GM21526 (cell line): Measurements from ENCODE around the gene BICC1.

Source experiments
- ATAC-seq: cut with Tn5 transposase; IDR thresholded peaks from one replicate; pipeline ENCODE4 v1.9.1; 2021; ENCODE audit warnings: moderate library complexity; ENCODE audit not compliant: unreplicated experiment, low FRiP score

BICC1 gene

DNA sequence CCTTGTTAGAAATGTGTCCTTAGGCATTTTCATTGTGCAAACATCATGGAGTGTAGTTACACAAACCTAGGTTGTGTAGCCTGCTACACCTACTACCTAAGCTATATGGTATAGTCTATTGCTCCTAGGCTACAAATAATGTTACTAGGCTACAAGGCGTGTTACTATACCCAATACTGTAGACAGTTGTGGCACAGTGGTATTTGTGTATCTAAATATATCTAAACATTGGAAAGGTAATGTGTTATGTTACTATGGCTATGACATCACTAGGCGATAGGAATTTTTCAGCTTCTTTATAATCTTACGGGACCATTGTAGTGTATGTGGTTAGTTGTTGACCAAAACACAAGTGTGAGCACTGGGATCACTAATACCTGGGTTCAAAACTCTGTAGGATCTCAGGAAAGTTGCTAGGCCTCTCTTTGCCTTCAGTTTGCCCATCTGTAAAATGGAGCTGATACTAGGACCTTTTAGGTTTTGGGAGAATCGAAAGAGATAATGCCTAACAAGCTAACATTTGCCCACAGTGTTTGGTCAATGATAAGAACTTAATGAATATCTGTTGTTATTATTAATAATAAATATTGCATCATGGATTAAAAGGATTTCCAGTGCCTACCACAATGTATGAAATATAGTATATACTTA is 2.7 kb downstream of the BICC1 start:
- no peak for ATAC-seq

GRCh38 chr10:58516119-58516518 is 3.4 kb downstream of the BICC1 start:
- no peak for ATAC-seq

- no peak for ATAC-seq
Observed at GRCh38 chr10:58516671-58517070, 4.0 kb downstream of the BICC1 start.

DNA sequence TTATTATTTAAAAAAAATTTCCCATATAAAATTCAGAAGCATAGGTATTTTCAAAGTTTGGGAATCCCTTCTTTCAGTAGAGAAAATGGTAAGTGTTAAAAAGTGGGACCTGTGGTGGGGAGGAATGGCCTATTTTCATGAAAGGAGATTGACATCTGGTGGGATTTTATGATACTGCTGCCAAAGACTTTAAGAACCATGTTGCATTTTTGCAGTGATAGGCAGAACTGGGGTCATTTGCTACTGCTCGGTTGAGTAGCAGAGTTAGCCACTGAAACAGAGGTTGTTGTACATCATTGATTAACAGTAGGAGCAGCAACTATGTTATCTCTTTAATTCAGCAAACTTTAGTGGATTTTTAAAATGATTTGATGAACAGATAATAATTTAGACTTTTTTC is 4.4 kb downstream of the BICC1 start:
- ATAC-seq: no peak

DNA sequence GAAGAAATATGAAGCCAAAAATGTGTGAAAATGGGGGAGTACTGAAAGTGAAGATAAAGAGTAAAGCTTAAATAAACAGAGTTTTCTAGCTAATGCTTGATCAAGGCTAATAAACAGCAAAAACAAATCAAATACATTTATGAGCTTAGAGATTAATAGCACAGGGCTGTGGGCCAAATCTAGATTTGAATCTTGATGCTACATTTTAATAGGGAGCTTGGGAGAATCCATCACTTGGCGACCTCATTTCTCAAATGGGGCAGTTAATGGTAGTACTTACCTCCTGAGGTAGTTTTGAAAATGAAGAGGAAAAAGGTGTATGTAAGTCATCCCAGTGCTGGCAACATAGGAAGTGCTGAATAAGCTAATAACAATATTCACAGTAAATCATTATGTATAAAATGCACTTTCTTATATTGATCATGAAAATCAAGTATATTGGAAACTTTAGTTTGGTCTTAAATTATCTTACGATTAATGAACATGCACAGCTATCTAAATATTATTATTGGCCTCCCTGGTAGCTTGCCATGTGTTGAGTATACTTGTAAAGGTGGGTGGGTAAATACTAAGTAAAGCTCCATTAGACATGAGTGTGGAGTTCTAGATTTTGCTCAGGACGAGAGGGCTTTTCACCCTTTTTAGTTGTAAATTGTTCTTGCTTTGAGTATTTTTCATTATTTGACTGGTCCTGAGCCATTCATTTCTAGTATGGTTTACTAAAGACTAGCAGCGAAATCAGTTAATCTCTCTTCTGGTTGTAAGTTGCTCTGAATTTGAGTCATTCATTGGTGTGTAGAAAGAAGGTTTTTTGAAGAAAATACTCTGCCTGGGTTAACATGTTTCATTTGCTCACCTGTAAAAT is 5.1 kb downstream of the BICC1 start:
- no peak for ATAC-seq

- no peak for ATAC-seq
Observed at GRCh38 chr10:58518775-58519174, 6.1 kb downstream of the BICC1 start.

DNA sequence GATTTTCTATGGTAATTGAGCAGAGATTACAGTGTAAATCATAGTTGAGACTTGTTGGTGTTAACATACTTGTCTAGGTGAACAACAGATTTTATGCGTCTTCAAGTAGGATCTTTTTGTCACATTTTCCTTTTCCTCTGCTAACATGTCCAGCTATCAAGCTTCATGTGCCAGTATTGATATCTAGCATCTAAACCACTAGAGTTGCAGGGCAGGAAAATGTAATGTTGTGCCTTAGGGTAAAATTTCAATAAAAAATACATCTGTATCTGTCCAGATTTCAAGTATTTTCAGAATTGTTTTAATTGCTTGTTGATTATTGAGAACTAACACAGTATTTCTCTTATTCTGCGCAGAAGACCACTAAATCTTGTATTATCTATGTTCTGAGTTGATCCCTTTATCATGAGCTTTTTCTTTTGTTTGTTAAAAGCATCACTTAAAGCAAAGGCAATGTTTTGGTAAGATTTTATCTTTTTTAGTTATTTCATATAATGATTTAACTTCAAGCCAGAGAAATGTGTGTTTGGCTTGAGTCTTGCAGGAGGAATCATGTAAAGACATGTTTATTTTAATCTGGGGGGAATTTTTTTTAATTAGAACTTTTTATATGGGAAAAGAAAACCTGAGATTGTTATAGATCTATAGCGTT is 16.5 kb downstream of the BICC1 start:
- ATAC-seq: no peak

GRCh38 chr10:58531084-58531695 is 18.5 kb downstream of the BICC1 start:
- ATAC-seq: peak; percentile 98

DNA sequence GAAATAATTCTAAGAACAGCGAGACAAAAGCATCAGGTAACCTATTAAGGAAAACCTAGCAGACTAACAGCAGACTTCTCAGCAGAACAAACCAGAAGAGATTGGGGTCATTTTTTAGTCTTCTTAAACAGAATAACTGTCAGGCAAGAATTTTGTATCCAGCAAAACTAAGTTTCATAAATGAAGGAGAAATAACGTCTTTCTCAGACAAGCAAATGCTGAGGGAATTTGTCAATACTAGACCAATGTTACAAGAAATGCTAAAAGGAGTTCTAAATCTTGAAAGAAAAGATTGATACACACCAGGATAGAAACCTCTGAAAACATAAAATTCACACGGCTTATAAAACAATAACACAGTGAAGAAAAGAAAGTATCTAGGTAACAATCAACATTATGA is 22.6 kb downstream of the BICC1 start:
- ATAC-seq: no peak

DNA sequence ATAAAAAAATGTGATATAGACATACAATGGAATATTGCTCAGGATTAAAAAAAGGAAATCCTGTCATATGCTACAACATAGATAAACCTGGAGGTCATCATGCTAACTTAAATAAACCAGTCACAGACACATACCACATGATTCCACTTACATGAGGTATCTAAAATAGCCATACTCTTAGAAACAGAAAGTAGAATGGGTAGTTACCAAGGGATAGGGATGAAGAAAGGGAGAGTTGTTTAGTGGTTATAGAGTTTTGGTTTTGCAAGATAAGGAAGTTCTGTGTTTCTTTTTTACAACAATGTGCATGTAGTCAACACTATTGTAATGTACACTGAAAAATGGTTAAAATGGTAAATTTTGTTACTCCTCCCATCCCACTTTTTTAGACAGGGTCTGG is 30.5 kb downstream of the BICC1 start:
- no peak for ATAC-seq

GRCh38 chr10:58544135-58544534 is 31.5 kb downstream of the BICC1 start:
- ATAC-seq: no peak

DNA sequence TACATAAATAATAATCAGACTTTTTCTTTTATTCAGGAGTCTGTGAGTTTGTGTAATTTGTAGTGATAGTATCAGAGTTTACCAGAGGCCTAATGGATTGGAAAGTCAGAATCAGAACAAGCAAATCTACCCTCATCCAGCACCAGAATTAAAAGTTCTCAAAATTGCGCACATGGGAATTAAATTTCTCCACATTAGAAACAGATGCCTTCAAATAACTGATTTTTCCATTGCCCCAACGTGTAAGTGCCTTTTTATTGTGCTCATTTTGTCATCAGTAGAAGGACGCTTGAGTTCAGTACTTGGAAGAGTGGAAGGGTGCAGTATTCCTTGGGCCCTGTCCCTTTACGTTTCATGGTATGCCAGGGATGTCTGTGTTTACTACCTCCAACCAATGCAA is 32.8 kb downstream of the BICC1 start:
- no peak for ATAC-seq

DNA sequence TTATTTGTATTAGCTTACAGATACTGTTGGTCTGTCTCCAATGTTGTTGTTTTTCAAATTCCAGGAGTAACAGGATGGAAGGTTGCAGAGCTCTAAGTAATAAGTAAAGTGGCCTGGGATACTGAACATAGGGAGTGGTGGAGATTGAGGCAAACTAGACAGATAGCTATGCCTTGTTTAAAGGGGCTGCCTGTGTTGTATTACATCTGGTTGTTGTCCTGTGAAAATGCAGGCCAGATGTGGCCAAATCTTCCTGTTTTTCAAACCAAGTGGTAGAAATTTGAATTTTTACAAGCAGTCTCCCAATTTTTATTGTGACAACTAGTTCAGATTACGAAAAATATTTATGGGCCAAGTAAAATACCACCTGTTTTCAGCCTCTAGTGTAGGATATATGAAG is 33.5 kb downstream of the BICC1 start:
- no peak for ATAC-seq

DNA sequence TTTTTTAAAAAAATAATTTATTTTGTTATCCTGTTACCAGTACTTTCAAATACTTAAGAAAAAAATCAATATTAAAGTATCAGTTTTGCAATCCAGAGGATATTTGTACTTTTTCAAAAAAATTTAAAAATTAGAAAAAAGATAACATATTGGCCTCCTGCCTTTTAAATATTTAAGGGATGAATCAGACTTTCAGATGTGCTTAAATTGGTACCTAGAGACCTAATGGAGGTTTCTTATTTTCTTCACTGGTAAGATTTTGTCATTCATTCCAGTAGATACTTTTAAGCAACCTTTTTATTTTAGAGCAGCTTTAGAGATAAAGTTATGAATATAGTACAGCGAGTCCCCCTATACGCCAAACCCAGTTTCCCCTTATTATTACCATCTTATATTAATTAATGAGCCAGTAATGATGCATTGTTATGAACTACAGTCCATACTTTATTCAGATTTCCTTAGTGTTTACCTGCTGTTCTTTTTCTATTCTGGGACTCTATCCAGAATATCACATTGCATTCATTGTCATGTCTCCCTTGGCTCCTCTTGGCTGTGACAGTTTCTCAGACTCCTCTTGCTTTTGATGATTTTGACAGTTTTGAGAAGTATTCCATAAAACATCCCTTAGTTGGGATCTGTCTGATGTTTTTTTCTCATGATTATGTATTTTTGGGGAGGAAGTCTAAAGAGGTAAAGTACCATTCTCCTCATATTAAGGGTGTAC is 34.2 kb downstream of the BICC1 start:
- ATAC-seq: no peak

- no peak for ATAC-seq
Observed at GRCh38 chr10:58547963-58548362, 35.3 kb downstream of the BICC1 start.

DNA sequence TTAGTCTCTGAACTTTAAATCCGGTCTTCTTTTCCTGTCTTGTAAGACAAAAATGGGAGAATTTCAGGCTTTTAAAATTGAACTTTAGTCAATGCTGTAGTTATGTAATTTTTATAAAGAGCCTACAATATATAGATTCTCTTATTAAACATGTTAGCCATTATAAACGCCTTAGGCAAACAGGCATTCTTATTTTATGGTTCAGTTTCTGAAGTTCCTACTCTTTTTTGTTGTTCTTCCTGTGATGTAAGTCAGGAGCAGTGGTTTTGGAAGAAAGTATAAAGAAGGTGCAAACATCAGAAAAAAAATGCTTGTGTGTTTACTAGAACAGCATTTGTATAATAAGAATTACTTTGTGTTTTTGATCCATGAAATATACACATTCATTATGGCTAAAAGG is 41.6 kb downstream of the BICC1 start:
- no peak for ATAC-seq

DNA sequence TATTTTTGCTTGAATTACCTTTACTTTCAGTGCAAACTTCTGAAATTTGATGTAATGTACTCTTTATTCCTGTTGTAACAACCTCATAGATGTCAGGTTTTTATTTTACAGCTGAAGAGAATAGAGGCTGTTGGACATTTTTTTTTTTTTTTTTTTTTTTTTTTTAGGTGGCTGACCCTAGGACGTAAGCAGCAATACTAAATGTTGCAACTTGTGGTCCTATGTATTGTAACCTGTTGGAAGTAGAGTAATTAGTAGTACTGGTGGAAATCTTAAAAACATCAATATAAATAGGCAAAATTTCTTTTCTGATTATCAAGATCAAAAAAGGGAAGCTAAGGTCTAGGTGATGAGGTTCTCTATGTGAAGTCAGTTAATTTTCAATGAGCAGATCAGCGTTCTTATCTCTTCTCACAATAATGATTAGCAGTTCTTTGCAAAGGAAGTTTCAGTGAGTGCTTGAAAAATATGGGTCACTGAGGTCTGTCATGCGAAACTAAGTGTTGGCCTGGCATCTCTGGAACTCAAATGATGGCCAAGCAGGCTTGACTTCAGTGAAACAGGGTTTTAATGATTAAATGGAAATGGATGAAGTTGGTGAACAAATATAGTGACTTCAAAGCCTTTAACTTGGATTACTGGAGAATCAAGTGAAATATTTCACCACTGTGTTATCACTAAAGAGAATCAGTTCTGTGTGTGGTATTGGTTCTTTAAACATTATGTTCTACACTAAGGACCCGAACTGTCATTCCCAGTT is 42.7 kb downstream of the BICC1 start:
- no peak for ATAC-seq

DNA sequence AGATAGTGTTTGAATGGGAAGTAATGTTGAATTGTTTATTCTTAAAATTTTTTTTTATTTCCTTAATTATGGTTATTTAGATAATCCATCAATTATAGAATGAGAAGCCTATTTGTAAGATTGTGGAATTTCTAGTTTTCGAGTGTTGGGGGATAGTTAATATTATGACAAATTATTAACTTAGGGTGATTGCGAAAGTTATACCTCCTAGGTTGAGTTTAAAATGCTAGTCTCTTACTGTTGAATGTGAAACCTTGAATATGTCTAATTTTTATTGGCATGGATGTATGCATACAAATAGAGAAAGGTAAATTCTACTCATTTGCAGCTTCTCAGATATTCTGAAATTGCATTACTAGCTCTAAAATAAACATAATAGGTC is 43.2 kb downstream of the BICC1 start:
- ATAC-seq: no peak

DNA sequence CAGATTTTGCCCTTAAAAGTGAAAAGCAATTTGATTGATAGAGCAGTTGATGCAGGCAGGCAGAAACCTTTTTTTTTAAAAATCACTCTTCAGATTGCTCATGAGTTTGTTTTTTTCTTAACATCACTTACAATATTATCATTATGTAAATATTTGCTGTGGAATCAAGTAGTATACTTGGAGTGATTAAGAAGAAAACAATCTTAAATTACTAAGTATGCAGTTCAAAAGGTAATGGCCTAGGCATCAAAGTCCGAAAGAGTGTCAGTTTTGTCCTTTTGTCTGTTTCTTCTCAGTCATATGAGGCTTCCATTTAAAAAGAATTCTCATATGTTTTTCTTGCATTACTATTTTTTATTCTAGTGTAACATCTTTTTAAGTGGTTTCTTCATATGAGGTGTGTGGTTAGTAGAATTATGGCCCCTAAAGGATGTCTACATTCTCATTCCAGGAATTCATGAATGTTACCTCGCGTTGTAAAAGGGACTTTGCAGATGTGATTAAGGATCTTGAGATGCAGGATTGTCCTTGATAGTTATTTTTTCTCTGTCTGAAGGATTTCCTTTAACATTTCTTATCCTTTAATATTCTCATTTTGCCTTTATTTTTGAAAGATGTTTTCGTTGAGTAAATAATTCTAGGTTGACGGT is 44.0 kb downstream of the BICC1 start:
- no peak for ATAC-seq
